K562 (cell line): ENCODE data around the gene CCDC117.

ENCODE experiments used
- CHD1 ChIP-seq: fragments of 200-600 bp; sonication (generic); IDR thresholded peaks from one replicate; pipeline ENCODE4 v1.6.1; 2012; ENCODE audit warnings: mild to moderate bottlenecking, moderate library complexity, low read length, inconsistent platforms
- CTCF ChIP-seq, 3 experiments: IDR thresholded peaks in 2 of 3; conservative IDR thresholded peaks in 1 of 3; 2 replicates each; pipeline ENCODE4 v1.5.1; 2011 to 2012; ENCODE audit warnings: low read length in 3 of 3, mild to moderate bottlenecking in 3 of 3, control low read depth in 2 of 3, improper control_type of control experiment in 1 of 3, inconsistent platforms in 1 of 3, low read depth in 1 of 3, mixed read lengths in 1 of 3, moderate library complexity in 1 of 3; ENCODE audit not compliant: insufficient read depth in 2 of 3
- EZH2 ChIP-seq: IDR thresholded peaks from 2 replicates; pipeline ENCODE4 v1.6.1; 2012; ENCODE audit warnings: low read depth, mild to moderate bottlenecking, inconsistent platforms, low read length, borderline replicate concordance
- FOXO4 ChIP-seq: fragments of 450-650 bp; formaldehyde crosslinking; IDR thresholded peaks from 2 replicates; pipeline ENCODE4 v1.4.0; 2020; ENCODE audit warnings: mild to moderate bottlenecking, moderate library complexity
- HOMEZ ChIP-seq: fragments of 250-450 bp; sonication (Bioruptor Pico); IDR thresholded peaks from 2 replicates; pipeline ENCODE4 v1.4.0; 2020; ENCODE audit warnings: mild to moderate bottlenecking, moderate library complexity
- KDM1A ChIP-seq, 2 experiments: fragments of 450-650 bp; IDR thresholded peaks; 2 replicates each; pipeline ENCODE4 v1.6.1; 2016; ENCODE audit warnings: mild to moderate bottlenecking in 2 of 2
- KLF10 ChIP-seq: fragments of 250-450 bp; sonication (Bioruptor Pico); IDR thresholded peaks from 2 replicates; pipeline ENCODE4 v1.6.1; 2021; ENCODE audit warnings: matching md5 sums
- MAZ ChIP-seq, 2 experiments: fragments of 450-650 bp in 1 of 2; sonication (generic) in 1 of 2; formaldehyde crosslinking; IDR thresholded peaks in 1 of 2; conservative IDR thresholded peaks in 1 of 2; 2 replicates each; pipeline versions ENCODE4 v1.4.0 to v1.5.0; 2020; ENCODE audit warnings: mild to moderate bottlenecking in 1 of 2, missing genetic modification reagents in 1 of 2
- MYBL2 ChIP-seq, 2 experiments: fragments of 450-650 bp in 1 of 2; sonication (generic) in 1 of 2; formaldehyde crosslinking in 1 of 2; IDR thresholded peaks; 2 replicates each; pipeline versions ENCODE4 v1.6.1 to v1.8.1; 2017 to 2022; ENCODE audit warnings: borderline replicate concordance in 1 of 2, inconsistent platforms in 1 of 2, low read depth in 1 of 2, mild to moderate bottlenecking in 1 of 2, missing genetic modification reagents in 1 of 2, moderate library complexity in 1 of 2
- NR2F6 ChIP-seq: fragments of 450-650 bp; formaldehyde crosslinking; IDR thresholded peaks from 2 replicates; pipeline ENCODE4 v1.4.0; 2020; ENCODE audit warnings: mild to moderate bottlenecking
- PHF8 ChIP-seq: fragments of 200-600 bp; sonication (generic); IDR thresholded peaks from 2 replicates; pipeline ENCODE4 v1.6.1; 2012; ENCODE audit warnings: mixed run types, mild to moderate bottlenecking, inconsistent platforms, low read length, moderate library complexity, borderline replicate concordance
- SP1 ChIP-seq: sonication (generic); formaldehyde crosslinking; IDR thresholded peaks from 2 replicates; pipeline ENCODE4 v1.8.1; 2022; ENCODE audit warnings: mild to moderate bottlenecking, missing genetic modification reagents
- TRIM28 ChIP-seq: fragments of 450-650 bp; IDR thresholded peaks from 2 replicates; pipeline ENCODE4 v1.6.1; 2017
- ZNF263 ChIP-seq: sonication (generic); formaldehyde crosslinking; IDR thresholded peaks from 2 replicates; pipeline ENCODE4 v1.8.0; 2022; ENCODE audit warnings: mild to moderate bottlenecking, missing genetic modification reagents, borderline replicate concordance

GRCh38 chr22:28766628-28767027, 5.9 kb upstream of the CCDC117 start:
- TF ChIP-seq MAZ (CRISPR knock-in tag; conservative IDR thresholded peaks at IDR 0.05 in 1 of 2, IDR thresholded peaks at IDR 0.05 in 1 of 2), result no peak
- TF ChIP-seq ZNF263 (CRISPR knock-in tag), result no peak
- no peak for TF ChIP-seq CTCF (IDR thresholded peaks at IDR 0.05 in 2 of 3, conservative IDR thresholded peaks at IDR 0.05 in 1 of 3; ENCODE audit: insufficient read depth in 2 of 3, low read depth in 1 of 3, low read length in 3 of 3)
- no peak for TF ChIP-seq CHD1
- TF ChIP-seq KDM1A (IDR thresholded peaks at IDR 0.05), result no peak
- TF ChIP-seq FOXO4, result no peak
- no peak for TF ChIP-seq KLF10 (CRISPR knock-in tag)
- TF ChIP-seq PHF8, result no peak
- no peak for TF ChIP-seq TRIM28
- TF ChIP-seq HOMEZ (CRISPR knock-in tag), result no peak
- no peak for TF ChIP-seq MYBL2 (IDR thresholded peaks at IDR 0.05; ENCODE audit: low read depth)
- TF ChIP-seq MYBL2 (CRISPR knock-in tag; IDR thresholded peaks at IDR 0.05; ENCODE audit: borderline replicate concordance), result no peak
- no peak for TF ChIP-seq SP1 (CRISPR knock-in tag)
- no peak for TF ChIP-seq EZH2
- TF ChIP-seq NR2F6 (CRISPR knock-in tag), result no peak
